ENCODE measurements around the gene CADPS.

GRCh38 chr3:62571916-62572315 is 303.3 kb downstream of the CADPS start:
- TF ChIP-seq CTCF (IDR thresholded peaks at IDR 0.05) (no peak), ZNF423 (CRISPR knock-in tag; IDR thresholded peaks at IDR 0.05) (no peak), CBFB (CRISPR knock-in tag; IDR thresholded peaks at IDR 0.05; ENCODE audit: low read depth) (no peak)
- TF ChIP-seq, protein P1, sequence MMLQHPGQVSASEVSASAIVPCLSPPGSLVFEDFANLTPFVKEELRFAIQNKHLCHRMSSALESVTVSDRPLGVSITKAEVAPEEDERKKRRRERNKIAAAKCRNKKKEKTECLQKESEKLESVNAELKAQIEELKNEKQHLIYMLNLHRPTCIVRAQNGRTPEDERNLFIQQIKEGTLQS (CRISPR knock-in tag; conservative IDR thresholded peaks at IDR 0.05): no peak
